ENCODE results near the gene ARSK. TPM values are rescaled to one million over a fixed set of nuclear protein-coding genes. Genes with fewer than 3 reads are reported as not detected.

The ARSK gene
- total RNA-seq, 4 donors from 2014 or later, result 4.1 to 28.2 (median 12.9) TPM

DNA sequence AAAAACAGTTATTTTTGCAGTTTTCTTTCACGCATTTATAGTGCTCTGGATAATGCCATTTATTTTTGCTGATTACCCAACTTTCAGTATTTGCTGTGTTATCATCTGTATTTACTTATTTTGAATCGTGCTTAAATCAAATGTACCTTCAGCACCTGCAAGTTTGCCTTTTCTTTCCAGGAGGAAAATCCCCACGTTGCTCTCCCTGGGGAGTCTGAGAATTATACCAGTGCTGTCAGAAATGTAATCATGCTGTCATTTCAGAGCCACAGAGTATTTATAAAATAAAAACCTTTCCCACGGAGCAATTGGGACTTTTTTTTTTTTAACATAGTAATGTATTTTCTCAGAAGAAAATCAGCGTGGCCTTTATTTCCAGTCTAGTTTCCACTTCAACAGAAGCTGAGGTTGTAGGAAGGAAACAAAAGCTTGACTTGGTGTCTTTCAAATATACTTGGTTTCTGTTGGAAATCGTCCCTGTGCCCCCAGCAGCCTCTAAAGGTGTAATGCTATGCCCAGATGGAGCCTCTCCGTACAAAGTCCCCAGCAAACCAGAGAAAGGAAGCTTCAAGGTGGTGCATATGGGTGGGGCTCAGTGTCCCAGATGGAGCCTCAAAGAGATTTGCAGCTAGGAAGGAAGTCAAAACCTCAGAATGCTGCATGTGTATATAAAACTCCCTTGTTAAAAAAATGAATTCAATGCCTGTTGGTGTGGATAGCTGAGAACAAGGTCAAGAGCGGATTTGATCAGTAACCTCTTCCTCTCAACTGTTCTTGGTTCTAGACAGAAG lies 67.1 kb downstream of the ARSK start:
- DNase-seq, result no peak
- Histone ChIP-seq H3K9me3 (no peaks in the 10 kb centered on the region), H3K27me3 (no peaks in the 10 kb centered on the region), H3K27ac (no peak overlapping the region), H3K36me3 (no peaks in the 10 kb centered on the region), H3K4me1 (peaks cover 0 to 5% of the 10 kb centered on the region in 2 donors), H3K4me3 (no peak overlapping the region)
- TF ChIP-seq POLR2A (IDR thresholded peaks at IDR 0.05), result no peak
- intact Hi-C loops (cut with DNase I; ENCODE audit: low total_unique reads), result no loop called here

GRCh38 chr5:95623706-95624105 lies 68.8 kb downstream of the ARSK start:
- TF ChIP-seq CTCF (IDR thresholded peaks at IDR 0.05) (no peak), POLR2A (IDR thresholded peaks at IDR 0.05) (no peak)
- Histone ChIP-seq H3K36me3 (no peaks in the 10 kb centered on the region), H3K4me1 (peaks cover 0 to 5% of the 10 kb centered on the region in 2 donors), H3K9me3 (no peaks in the 10 kb centered on the region), H3K4me3 (no peak overlapping the region), H3K27ac (no peak overlapping the region), H3K27me3 (no peaks in the 10 kb centered on the region)
- intact Hi-C loops (cut with DNase I; ENCODE audit: low total_unique reads), result no loop called here
- no peak for DNase-seq

DNA sequence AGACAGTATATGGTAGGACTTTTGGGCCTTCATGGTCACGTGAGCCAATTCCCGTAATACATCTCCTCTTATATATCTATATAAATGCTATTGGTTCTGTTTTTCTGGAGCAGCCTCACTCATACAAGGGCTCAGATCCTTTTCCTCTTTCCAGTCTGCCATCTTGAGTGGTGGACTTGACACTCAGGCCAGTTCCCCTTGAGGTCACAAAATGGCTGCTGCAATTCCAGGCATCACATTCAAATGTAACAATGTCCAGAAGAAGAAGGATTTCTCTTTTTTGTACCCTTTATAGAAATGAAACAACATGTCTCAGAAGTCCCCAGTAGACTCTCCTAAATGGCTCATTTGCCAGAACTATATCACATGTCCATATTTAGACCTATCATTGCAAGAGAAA lies 69.5 kb downstream of the ARSK start:
- DNase-seq, result no peak
- peaks cover 0 to 5% of the 10 kb centered on the region in 2 donors for H3K4me1 ChIP-seq
- H3K36me3 ChIP-seq, result no peaks in the 10 kb centered on the region
- H3K27ac ChIP-seq, result no peak overlapping the region
- TF ChIP-seq CTCF (IDR thresholded peaks at IDR 0.05), result no peak
- TF ChIP-seq POLR2A (IDR thresholded peaks at IDR 0.05), result no peak
- H3K27me3 ChIP-seq, result no peaks in the 10 kb centered on the region
- H3K9me3 ChIP-seq, result no peaks in the 10 kb centered on the region
- no peak overlapping the region for H3K4me3 ChIP-seq
- intact Hi-C loops (cut with DNase I; ENCODE audit: low total_unique reads), result no loop called here

DNA sequence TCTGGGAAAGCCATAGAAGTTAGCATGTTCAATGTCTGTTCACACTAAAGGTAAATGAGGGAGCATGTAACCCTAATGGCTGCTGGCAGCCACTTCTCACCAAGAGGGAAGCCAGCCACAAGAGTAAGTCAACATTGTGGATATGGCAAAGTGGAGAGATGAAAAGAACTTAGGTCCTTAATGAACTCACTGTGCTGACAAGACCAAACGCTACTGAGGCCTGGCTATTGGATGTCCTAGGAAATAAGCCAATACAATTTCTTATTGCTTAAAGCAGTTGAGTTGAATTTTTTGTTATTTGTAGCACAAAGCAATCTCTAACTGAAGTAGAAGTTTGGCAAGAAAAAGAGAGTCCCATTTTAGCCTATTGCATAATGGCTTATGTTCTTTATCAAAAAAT lies 71.8 kb downstream of the ARSK start:
- TF ChIP-seq CTCF (IDR thresholded peaks at IDR 0.05) (no peak), POLR2A (IDR thresholded peaks at IDR 0.05) (no peak)
- Histone ChIP-seq H3K36me3 (no peaks in the 10 kb centered on the region), H3K27me3 (no peaks in the 10 kb centered on the region), H3K4me1 (no peaks in the 10 kb centered on the region), H3K4me3 (no peak overlapping the region), H3K27ac (no peak overlapping the region), H3K9me3 (no peaks in the 10 kb centered on the region)
- intact Hi-C loops (cut with DNase I; ENCODE audit: low total_unique reads), result no loop called here
- no peak for DNase-seq

DNA sequence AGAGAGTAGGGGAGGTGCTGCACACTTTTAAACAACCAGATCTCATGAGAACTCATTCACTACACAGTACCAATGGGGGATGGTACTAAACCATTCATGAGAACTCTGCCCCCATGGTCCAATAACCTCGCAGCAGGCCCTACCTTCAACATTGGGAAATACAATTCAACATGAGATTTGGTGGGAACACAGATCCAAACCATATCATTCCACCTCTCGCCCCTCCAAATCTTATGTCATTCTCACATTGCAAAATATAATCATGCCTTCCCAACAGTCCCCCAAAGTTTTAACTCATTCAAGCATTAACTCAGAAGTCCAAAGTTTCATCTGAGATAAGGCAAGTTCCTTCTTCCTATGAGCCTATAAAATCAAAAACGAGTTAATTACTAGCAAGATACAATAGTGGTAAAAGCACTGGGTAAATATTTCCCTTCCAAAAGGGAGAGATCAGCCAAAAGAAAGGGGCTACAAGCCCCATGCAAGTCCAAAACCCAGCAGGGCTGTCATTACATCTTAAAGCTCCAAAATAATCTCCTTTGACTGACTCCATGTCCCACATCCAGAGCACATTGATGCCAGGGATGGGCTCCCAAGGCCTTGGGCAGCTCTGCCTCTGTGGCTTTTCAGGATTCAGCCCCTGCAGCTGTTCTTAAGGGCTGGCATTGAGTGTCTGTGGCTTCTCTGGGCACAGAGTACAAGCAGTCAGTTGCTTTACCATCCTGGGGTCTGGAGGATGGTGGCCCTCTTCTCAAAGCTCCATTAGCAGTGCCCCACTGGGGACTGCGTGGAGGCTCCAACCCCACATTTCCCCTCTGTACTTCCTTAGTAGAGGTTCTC lies 73.3 kb downstream of the ARSK start:
- no peak overlapping the region for H3K27ac ChIP-seq
- H3K9me3 ChIP-seq, result no peaks in the 10 kb centered on the region
- H3K27me3 ChIP-seq, result no peaks in the 10 kb centered on the region
- intact Hi-C loops (cut with DNase I; ENCODE audit: low total_unique reads), result no loop called here
- no peak overlapping the region for H3K4me3 ChIP-seq
- TF ChIP-seq POLR2A (IDR thresholded peaks at IDR 0.05) (no peak), CTCF (IDR thresholded peaks at IDR 0.05) (no peak)
- H3K36me3 ChIP-seq, result no peaks in the 10 kb centered on the region
- no peak for DNase-seq
- H3K4me1 ChIP-seq, result no peaks in the 10 kb centered on the region

Data from uterus (tissue), 4 donors.